Uterus (tissue), 4 donors: ENCODE measurements around the gene DLST. TPM values are rescaled to one million over a fixed set of nuclear protein-coding genes. Genes with fewer than 3 reads are reported as not detected.

Experiments
- DNase-seq, 2 donors: peaks; one replicate each; pipeline ENCODE4 v3.0.0-alpha.2; 2019 to 2020
- H3K27ac ChIP-seq, 2 donors: fragments of 200-600 bp; sonication (generic); 1 replicate in 1 of 2; 2 replicates in 1 of 2; pipeline ENCODE4 v1.5.1; 2016 to 2018
- H3K27me3 ChIP-seq, 2 donors: fragments of 200-600 bp; sonication (generic); one replicate each; pipeline ENCODE4 v1.5.1; 2018 to 2019; ENCODE audit warnings: control low read depth in 1 of 2
- H3K36me3 ChIP-seq, 2 donors: fragments of 200-600 bp; sonication (generic); one replicate each; pipeline ENCODE4 v1.5.1; 2019; ENCODE audit warnings: control low read depth in 1 of 2
- H3K4me1 ChIP-seq, 2 donors: fragments of 200-600 bp; sonication (generic); one replicate each; pipeline ENCODE4 v1.5.1; 2018 to 2019; ENCODE audit warnings: control low read depth in 1 of 2
- H3K4me3 ChIP-seq, 2 donors: fragments of 200-600 bp; sonication (generic); 1 replicate in 1 of 2; 2 replicates in 1 of 2; pipeline ENCODE4 v1.5.1; 2018 to 2019; ENCODE audit warnings: mild to moderate bottlenecking in 1 of 2
- H3K9me3 ChIP-seq, 2 donors: fragments of 200-600 bp; sonication (generic); one replicate each; pipeline ENCODE4 v1.5.1; 2019; ENCODE audit warnings: control low read depth in 1 of 2
- POLR2A ChIP-seq, 2 donors: fragments of 450-650 bp; IDR thresholded peaks; one replicate each; pipeline ENCODE4 v1.6.1; 2016; ENCODE audit warnings: antibody characterized with exemption in 2 of 2, mild to moderate bottlenecking in 1 of 2, moderate library complexity in 1 of 2
- intact Hi-C: fragments of 100-400 bp; cut with DNase I; formaldehyde crosslinking; loops from one replicate; pipeline ENCODE4 v1.15.1; 2023; ENCODE audit warnings: low total_unique reads
- total RNA-seq, 4 donors: library from RNA; depleted of rRNA in 3 of 4; stranded (reverse); fragments of >200 nt in 3 of 4; gene quantifications; one replicate each; pipeline versions ENCODE4 v1.1.0 to v1.2.4, GENCODE V29; 2014 to 2023
- TF ChIP-seq, protein P1 (sequence below), 4 experiments: fragments of 200-600 bp in 2 of 4; fragments of 450-650 bp in 2 of 4; sonication (generic) in 2 of 4; IDR thresholded peaks; one replicate each; pipeline ENCODE4 v1.5.1; 2016 to 2019; ENCODE audit warnings: antibody characterized with exemption in 4 of 4, mild to moderate bottlenecking in 2 of 4, moderate library complexity in 1 of 4
- donor health status: DM: yes; HTN: yes; CAD: no.

Gene DLST
- total RNA-seq, 4 donors from 2014 or later = 31.8 to 77.2 (median 62.7) TPM

DNA sequence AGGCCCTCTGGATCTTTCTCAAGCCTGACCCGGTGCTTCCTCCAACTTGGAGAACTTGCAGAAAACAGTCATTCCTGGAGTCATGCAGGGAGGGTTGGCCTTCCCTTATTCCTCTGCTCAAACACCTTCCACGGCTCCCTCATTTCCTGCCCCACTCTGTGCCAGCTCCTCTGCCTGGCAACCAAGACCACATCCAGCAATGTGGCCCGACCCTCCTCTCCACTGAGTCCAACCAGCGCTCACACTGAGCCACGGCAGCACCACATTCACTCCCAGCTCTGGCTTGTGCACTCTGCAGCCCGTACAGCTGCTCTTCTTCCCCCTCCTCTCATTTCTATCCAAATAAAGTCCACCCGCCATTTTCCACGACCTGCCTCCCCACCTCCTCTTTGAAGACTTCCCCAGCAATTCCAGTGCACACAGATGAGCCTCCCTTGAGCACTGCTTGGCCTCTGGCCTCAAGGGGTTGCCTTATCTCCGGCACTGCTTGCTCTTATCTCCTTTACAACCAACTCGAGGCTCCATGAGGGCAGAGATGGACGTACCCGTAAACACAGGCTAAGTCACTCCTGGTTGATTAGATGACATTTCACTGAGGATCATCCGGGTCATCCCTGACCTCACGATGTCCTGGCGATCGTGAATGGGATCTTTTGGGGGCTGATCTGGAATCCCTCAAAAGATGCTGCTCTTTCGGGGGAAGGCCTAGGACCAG is 68.3 kb downstream of the DLST start:
- Histone ChIP-seq H3K4me1 (no peaks in the 10 kb centered on the region), H3K9me3 (no peaks in the 10 kb centered on the region), H3K27me3 (no peaks in the 10 kb centered on the region), H3K27ac (no peak overlapping the region), H3K4me3 (no peak overlapping the region), H3K36me3 (no peaks in the 10 kb centered on the region)
- intact Hi-C loops = no loop called here
- TF ChIP-seq, protein P1, sequence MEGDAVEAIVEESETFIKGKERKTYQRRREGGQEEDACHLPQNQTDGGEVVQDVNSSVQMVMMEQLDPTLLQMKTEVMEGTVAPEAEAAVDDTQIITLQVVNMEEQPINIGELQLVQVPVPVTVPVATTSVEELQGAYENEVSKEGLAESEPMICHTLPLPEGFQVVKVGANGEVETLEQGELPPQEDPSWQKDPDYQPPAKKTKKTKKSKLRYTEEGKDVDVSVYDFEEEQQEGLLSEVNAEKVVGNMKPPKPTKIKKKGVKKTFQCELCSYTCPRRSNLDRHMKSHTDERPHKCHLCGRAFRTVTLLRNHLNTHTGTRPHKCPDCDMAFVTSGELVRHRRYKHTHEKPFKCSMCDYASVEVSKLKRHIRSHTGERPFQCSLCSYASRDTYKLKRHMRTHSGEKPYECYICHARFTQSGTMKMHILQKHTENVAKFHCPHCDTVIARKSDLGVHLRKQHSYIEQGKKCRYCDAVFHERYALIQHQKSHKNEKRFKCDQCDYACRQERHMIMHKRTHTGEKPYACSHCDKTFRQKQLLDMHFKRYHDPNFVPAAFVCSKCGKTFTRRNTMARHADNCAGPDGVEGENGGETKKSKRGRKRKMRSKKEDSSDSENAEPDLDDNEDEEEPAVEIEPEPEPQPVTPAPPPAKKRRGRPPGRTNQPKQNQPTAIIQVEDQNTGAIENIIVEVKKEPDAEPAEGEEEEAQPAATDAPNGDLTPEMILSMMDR (IDR thresholded peaks at IDR 0.05) = no peak
- TF ChIP-seq POLR2A (IDR thresholded peaks at IDR 0.05) = no peak
- no peak for DNase-seq

DNA sequence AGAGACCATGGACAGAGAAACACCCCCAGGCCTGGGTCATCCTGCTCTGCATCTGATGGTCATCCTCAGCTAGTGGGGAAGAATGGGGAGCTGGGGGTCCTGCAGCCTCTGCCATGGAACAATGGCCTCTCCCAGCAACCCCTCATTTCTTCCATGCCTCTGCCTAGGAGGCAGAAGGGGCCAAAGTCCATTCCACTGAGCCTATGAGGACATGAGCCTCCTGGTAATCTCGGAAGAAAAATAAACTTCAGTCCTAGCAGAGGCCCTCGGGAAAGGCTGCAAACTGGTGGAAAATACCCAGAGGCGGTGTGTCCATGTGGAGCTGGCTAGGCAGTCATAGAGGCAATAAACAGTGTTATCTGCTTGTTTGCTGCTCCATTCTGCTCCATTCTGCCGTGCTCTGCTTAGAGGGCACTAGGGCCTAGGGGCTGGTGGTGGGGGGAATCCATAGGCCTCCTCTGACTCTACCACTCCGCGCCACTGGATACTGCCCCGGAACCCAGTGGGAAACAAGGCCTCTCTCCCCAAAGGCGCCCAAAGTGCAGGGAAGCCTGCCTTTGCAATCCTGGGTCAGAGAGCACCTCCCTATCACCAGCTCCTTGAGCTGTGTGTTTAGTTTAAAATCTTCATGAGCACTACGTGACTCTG is 69.2 kb downstream of the DLST start:
- Histone ChIP-seq H3K4me3 (no peak overlapping the region), H3K4me1 (no peaks in the 10 kb centered on the region), H3K9me3 (no peaks in the 10 kb centered on the region), H3K27ac (no peak overlapping the region), H3K27me3 (no peaks in the 10 kb centered on the region), H3K36me3 (no peaks in the 10 kb centered on the region)
- TF ChIP-seq, protein P1 (IDR thresholded peaks at IDR 0.05) = no peak
- no peak for TF ChIP-seq POLR2A (IDR thresholded peaks at IDR 0.05)
- no peak for DNase-seq
- intact Hi-C loops = no loop called here

DNA sequence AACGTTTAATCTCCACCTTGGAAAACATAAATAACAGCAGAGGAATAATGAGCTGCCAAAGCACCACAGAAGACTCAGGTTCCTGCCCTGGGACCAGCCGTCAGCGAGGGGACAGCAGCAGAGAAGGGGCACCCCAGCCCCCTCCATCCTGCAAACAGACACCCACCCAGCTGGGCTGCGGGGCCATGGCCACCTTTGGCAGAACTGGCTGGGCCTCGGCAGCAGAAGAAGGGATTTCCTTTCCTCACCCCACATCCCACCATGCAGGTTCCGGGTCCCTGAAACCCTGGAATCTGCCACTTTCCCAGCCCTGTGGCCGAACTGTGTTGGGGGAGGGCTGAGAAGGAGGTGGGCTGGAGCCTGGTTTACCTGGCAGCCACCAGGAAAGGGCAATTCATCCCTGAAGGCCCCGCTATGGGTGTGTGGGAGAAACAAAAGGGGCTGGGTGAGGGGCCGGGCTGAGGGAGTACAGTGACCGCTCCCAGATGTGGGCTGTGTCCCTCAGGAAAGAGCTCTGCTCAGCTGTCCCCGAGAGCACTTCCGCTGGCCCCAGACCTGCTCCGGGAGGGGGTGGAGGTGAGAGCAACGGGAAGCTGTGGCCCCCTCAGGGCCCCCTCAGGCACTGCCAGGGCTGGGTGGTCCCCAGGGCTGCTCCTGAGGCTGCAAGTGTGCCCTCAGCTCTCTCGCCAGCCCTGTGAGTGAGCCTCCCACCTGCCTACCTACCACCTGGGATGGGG is 69.9 kb downstream of the DLST start:
- no peaks in the 10 kb centered on the region for H3K36me3 ChIP-seq
- no peaks in the 10 kb centered on the region for H3K9me3 ChIP-seq
- intact Hi-C loops = no loop called here
- H3K27me3 ChIP-seq = no peaks in the 10 kb centered on the region
- no peak for TF ChIP-seq POLR2A (IDR thresholded peaks at IDR 0.05)
- H3K4me3 ChIP-seq = no peak overlapping the region
- DNase-seq = no peak
- no peaks in the 10 kb centered on the region for H3K4me1 ChIP-seq
- no peak overlapping the region for H3K27ac ChIP-seq

DNA sequence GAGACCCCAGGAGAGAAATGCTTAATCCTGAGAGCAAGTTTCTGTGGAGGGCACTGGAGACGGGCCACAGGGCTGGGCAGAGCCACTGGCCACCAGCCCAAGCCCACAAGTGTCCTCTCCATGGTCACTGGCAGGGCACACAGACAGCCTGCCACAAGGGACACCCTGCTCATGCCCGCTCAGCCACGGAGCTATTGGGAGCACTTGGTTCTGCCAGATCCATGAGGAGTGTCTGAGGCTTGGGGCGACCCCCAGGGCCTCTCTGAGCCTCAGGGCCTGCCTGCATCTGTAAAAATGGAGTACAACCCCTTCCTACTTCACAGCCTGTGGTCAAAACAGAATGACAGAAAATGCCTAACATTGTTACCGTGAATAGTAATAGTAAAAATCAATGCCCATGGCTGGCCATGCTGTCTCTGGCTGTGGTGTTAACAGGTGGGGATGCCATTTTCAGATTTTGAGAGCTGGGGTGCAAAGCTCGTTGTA is 70.5 kb downstream of the DLST start:
- Histone ChIP-seq H3K36me3 (no peaks in the 10 kb centered on the region), H3K4me1 (no peaks in the 10 kb centered on the region), H3K4me3 (no peak overlapping the region), H3K27me3 (no peaks in the 10 kb centered on the region), H3K27ac (no peak overlapping the region), H3K9me3 (no peaks in the 10 kb centered on the region)
- intact Hi-C loops = no loop called here
- DNase-seq = no peak
- TF ChIP-seq, protein P1 (IDR thresholded peaks at IDR 0.05) = no peak
- TF ChIP-seq POLR2A (IDR thresholded peaks at IDR 0.05) = no peak

DNA sequence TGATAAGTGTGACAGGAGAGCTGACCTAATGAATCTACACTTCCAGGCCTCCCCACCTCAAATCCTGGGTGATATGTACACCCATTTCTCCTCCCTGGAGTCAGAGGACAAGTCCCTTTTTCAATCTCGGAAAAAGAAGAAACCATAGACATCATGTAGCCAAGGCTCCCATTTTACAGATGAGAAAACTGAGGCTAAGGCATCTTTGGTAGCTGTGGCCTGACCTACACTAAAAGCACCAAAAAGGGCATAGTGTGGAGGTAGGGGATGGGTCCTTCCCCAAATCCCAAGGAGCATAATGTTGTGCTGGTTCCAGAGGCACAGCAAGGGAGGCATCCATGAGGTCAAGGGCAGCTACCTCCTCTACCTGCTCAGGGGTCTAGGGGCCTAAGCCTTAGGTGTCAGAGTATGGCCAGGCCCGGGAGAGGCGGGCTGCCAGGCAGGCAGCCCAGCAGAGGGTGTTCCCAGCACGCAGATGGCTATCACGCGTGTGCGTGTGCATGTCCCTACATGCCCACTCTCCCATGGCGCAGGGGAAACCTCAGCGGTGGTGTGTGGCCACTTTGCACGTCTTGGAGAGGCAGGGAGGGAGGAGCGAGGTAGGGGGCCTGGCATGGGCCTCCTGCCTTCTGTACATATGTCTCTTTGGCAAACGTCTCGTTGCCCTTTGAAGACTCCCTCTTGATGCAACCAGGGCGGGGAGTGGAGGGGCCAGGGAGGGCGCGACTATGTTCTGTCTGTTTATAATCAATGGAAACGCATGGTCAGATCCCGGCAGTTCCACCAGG is 71.2 kb downstream of the DLST start:
- TF ChIP-seq, protein P1 (IDR thresholded peaks at IDR 0.05) = no peak
- H3K27ac ChIP-seq = no peak overlapping the region
- no peaks in the 10 kb centered on the region for H3K27me3 ChIP-seq
- no peaks in the 10 kb centered on the region for H3K4me1 ChIP-seq
- H3K36me3 ChIP-seq = no peaks in the 10 kb centered on the region
- intact Hi-C loops = no loop called here
- no peak overlapping the region for H3K4me3 ChIP-seq
- no peak for DNase-seq
- H3K9me3 ChIP-seq = no peaks in the 10 kb centered on the region
